A673 (cell line): Measurements from ENCODE around the gene ARV1.
"Not testable (repeated sequence)": the region's sequence is repeated elsewhere in the genome, so short reads cannot be mapped to it uniquely, and the experiment has no call there.

Source experiments
- EZH2 ChIP-seq: fragments of 200-600 bp; sonication (generic); IDR thresholded peaks from 2 replicates; pipeline ENCODE4 v1.6.1; 2017; ENCODE audit warnings: borderline replicate concordance, low read depth, mild to moderate bottlenecking, mixed read lengths, antibody characterized with exemption, low read length; ENCODE audit not compliant: poor library complexity, severe bottlenecking
- TF ChIP-seq, protein P1 (sequence below): fragments of 300-800, 200-600 bp; sonication (generic); conservative IDR thresholded peaks from 2 replicates; pipeline ENCODE4 v1.5.1; 2017; ENCODE audit warnings: low read depth, mild to moderate bottlenecking, antibody characterized with exemption, low read length, moderate library complexity, mixed read lengths

DNA sequence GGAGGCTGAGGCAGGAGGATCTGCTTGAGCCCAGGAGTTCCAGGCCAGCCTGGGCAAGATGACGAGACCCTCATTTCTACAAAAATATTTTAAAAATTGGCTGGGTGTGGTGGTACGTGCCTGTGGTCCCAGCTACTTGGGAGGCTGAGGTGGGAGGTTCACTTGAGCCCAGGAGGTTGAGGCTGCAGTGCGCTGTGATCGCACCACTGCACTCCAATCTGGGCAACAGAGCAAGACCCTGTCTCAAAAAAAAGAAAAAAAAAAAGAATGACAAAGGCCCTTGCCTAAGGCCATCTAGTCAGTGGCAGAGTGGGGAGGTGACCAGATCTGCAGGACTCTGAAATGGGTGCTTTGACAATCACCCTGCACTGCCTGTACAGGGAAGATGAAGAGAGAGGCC, 50.4 kb downstream of the ARV1 start:
- TF ChIP-seq, protein P1, sequence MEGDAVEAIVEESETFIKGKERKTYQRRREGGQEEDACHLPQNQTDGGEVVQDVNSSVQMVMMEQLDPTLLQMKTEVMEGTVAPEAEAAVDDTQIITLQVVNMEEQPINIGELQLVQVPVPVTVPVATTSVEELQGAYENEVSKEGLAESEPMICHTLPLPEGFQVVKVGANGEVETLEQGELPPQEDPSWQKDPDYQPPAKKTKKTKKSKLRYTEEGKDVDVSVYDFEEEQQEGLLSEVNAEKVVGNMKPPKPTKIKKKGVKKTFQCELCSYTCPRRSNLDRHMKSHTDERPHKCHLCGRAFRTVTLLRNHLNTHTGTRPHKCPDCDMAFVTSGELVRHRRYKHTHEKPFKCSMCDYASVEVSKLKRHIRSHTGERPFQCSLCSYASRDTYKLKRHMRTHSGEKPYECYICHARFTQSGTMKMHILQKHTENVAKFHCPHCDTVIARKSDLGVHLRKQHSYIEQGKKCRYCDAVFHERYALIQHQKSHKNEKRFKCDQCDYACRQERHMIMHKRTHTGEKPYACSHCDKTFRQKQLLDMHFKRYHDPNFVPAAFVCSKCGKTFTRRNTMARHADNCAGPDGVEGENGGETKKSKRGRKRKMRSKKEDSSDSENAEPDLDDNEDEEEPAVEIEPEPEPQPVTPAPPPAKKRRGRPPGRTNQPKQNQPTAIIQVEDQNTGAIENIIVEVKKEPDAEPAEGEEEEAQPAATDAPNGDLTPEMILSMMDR: not testable (repeated sequence)
- not testable (repeated sequence) for TF ChIP-seq EZH2
